Ishikawa (cell line): ENCODE results near the gene ZNF334.

Experiments used
- CEBPB ChIP-seq: IDR thresholded peaks from 2 replicates; pipeline ENCODE4 v1.6.1; 2012
- CREB1 ChIP-seq: IDR thresholded peaks from 2 replicates; pipeline ENCODE4 v1.6.1; 2012; ENCODE audit warnings: low read depth
- EGR1 ChIP-seq: IDR thresholded peaks from 2 replicates; pipeline ENCODE4 v1.6.1; 2012
- EP300 ChIP-seq: IDR thresholded peaks from 2 replicates; pipeline ENCODE4 v1.6.1; 2012; ENCODE audit warnings: borderline replicate concordance
- FOXM1 ChIP-seq: IDR thresholded peaks from 2 replicates; pipeline ENCODE4 v1.6.1; 2012; ENCODE audit warnings: low read depth, borderline replicate concordance
- NFIC ChIP-seq: IDR thresholded peaks from 2 replicates; pipeline ENCODE4 v1.6.1; 2012
- RAD21 ChIP-seq: IDR thresholded peaks from 2 replicates; pipeline ENCODE4 v1.6.1; 2012; ENCODE audit warnings: low read depth
- TAF1 ChIP-seq: IDR thresholded peaks from 2 replicates; pipeline ENCODE4 v1.6.1; 2012; ENCODE audit warnings: low read depth, mild to moderate bottlenecking
- TCF12 ChIP-seq: IDR thresholded peaks from 2 replicates; pipeline ENCODE4 v1.6.1; 2012; ENCODE audit warnings: low read depth
- TEAD4 ChIP-seq: IDR thresholded peaks from 2 replicates; pipeline ENCODE4 v1.6.1; 2012
- USF1 ChIP-seq: IDR thresholded peaks from 2 replicates; pipeline ENCODE4 v1.6.1; 2012
- YY1 ChIP-seq: IDR thresholded peaks from 2 replicates; pipeline ENCODE4 v1.6.1; 2012; ENCODE audit warnings: low read depth
- ZBTB7A ChIP-seq: IDR thresholded peaks from 2 replicates; pipeline ENCODE4 v1.6.1; 2012; ENCODE audit warnings: low read depth
- TF ChIP-seq, protein P1 (sequence below): IDR thresholded peaks from 2 replicates; pipeline ENCODE4 v1.6.1; 2012; ENCODE audit warnings: low read depth, mild to moderate bottlenecking
- TF ChIP-seq, protein P2 (sequence below): IDR thresholded peaks from 2 replicates; pipeline ENCODE4 v1.6.1; 2012

Gene ZNF334

DNA sequence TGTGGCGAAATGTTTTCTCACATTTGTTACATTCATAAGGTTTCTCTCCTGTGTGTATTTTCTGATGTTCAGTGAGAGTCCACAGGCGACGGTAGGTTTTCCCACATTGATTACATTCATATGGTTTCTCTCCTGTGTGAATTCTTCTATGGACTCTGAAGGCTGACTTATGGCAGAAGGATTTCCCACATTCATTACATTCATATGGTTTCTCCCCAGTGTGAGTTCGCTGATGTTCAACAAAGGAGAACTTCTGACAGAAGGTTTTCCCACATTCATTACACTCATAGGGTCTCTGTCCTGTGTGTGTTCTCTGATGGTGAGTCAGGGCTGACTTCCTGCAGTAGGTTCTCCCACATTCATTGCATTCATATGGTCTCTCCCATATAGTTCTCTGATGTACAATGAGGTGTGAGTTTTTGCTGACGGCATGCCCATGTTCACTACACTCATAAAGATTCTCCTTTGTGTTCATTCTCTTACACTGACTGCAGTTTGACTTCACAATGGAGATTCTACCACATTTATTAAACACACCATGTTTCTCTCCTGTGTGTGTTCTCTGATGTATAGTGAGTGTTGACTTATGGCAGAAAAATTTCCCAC, 11.9 kb downstream of the ZNF334 start:
- no peak for TF ChIP-seq ZBTB7A
- no peak for TF ChIP-seq USF1
- TF ChIP-seq EP300 = no peak
- TF ChIP-seq TAF1 = no peak

DNA sequence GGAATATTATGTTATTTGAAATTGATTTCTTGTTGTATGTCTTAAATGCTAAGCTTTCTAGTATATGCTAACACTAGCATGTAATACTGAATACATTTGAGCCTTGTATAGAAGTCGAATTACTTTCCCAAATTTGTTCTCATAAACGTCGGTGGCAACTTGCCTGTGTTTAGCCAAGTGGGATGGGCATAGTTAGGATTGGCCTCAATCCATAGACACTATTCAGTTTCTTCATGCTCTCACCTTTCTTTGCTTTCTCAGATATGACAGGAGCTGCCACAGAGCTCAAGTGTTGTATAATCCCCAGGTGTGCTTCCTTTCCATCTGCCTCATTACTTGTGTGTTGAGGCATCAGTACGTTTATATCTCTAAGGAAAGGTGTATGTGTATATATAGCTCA, 19.3 kb downstream of the ZNF334 start:
- no peak for TF ChIP-seq CEBPB
- TF ChIP-seq TAF1 = no peak

GRCh38 chr20:46491354-46491753, 22.0 kb downstream of the ZNF334 start:
- TF ChIP-seq TCF12 (no peak), RAD21 (no peak), CREB1 (no peak), EP300 (no peak), NFIC (no peak)
- TF ChIP-seq, protein P1, sequence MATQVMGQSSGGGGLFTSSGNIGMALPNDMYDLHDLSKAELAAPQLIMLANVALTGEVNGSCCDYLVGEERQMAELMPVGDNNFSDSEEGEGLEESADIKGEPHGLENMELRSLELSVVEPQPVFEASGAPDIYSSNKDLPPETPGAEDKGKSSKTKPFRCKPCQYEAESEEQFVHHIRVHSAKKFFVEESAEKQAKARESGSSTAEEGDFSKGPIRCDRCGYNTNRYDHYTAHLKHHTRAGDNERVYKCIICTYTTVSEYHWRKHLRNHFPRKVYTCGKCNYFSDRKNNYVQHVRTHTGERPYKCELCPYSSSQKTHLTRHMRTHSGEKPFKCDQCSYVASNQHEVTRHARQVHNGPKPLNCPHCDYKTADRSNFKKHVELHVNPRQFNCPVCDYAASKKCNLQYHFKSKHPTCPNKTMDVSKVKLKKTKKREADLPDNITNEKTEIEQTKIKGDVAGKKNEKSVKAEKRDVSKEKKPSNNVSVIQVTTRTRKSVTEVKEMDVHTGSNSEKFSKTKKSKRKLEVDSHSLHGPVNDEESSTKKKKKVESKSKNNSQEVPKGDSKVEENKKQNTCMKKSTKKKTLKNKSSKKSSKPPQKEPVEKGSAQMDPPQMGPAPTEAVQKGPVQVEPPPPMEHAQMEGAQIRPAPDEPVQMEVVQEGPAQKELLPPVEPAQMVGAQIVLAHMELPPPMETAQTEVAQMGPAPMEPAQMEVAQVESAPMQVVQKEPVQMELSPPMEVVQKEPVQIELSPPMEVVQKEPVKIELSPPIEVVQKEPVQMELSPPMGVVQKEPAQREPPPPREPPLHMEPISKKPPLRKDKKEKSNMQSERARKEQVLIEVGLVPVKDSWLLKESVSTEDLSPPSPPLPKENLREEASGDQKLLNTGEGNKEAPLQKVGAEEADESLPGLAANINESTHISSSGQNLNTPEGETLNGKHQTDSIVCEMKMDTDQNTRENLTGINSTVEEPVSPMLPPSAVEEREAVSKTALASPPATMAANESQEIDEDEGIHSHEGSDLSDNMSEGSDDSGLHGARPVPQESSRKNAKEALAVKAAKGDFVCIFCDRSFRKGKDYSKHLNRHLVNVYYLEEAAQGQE = no peak

DNA sequence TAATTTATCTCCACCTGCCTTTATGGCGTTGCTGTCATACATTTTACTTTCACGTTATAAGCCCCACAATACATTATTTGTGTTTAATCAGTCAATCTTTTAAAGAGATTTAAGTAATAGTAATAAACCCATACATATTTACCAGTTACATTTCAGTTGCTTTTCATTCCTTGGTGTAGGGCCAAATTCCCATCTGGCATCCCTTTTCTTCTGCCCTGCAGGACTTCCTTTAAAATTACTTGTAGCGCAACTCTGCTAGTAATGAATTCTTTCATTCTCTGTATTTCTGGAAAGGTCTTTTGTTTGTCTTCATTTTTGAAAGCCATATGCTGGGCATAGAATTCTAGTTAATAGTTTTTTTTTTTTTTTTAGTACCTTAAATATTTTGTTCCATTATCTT, 24.9 kb downstream of the ZNF334 start:
- TF ChIP-seq FOXM1 (no peak), NFIC (no peak), TEAD4 (no peak), ZBTB7A (no peak), CREB1 (no peak), EP300 (no peak), EGR1 (no peak), TAF1 (no peak), YY1 (no peak), TCF12 (no peak), USF1 (no peak), CEBPB (no peak), RAD21 (no peak)
- TF ChIP-seq, protein P2, sequence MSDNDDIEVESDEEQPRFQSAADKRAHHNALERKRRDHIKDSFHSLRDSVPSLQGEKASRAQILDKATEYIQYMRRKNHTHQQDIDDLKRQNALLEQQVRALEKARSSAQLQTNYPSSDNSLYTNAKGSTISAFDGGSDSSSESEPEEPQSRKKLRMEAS = no peak
- TF ChIP-seq, protein P1 = no peak

DNA sequence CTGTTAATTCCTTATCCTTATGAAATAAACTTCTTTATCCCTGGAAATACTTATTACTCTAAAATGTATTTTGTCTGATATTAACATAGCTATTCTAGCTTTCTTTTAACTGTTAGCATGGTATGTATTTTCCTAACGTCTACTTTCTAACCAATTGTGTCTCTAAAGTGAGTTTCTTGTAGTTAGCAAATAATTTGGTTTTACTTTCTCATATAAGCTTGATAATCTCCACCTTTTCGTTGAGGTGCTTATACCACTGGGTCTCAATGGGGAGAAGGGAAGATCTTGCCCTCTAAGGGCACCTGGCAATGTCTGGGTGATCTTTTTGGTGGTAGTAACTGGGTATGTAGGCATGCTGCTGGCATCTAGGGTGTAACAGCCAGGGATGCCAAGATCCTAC, 25.7 kb downstream of the ZNF334 start:
- TF ChIP-seq CREB1 (no peak), FOXM1 (no peak), USF1 (no peak)
- TF ChIP-seq, protein P2 = no peak

DNA sequence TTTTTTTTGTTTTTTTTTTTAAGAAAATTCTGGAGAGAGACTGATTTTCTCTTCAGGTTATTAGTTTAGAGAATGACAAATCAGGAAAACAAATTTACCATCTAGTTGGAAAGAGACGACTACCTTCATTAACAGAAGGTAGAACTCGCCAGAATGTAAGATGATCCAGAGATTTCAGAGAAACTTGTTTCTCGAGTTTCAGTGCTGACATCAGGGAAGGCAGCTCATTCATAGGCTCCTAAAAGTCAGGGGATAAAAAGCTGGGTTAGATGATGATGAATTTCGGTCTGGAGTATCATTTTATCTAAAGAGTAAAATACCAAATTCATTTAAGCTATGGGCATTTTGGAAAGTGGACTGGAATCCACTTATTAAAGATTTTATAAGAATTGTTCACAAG, 27.9 kb downstream of the ZNF334 start:
- no peak for TF ChIP-seq USF1
- no peak for TF ChIP-seq EGR1
- no peak for TF ChIP-seq ZBTB7A
- no peak for TF ChIP-seq NFIC
- TF ChIP-seq TAF1 = no peak
- no peak for TF ChIP-seq TEAD4
- TF ChIP-seq CREB1 = no peak
- TF ChIP-seq RAD21 = no peak
- no peak for TF ChIP-seq TCF12
- TF ChIP-seq, protein P2 = no peak
- no peak for TF ChIP-seq FOXM1
- TF ChIP-seq, protein P1 = no peak
- TF ChIP-seq YY1 = no peak
- TF ChIP-seq EP300 = no peak
- TF ChIP-seq CEBPB = no peak
